Heart right ventricle (tissue), 16 donors: ENCODE data around the gene STARD5. TPM values are rescaled to one million over a fixed set of nuclear protein-coding genes. Genes with fewer than 3 reads are reported as not detected.

ENCODE experiments used
- ATAC-seq, 8 donors: fragments of 200-7000 bp; cut with Tn5 transposase; one replicate each; pipeline ENCODE4 v1.9.1; 2020; ENCODE audit warnings: mild to moderate bottlenecking in 8 of 8, moderate library complexity in 8 of 8, moderate number of reproducible peaks in 1 of 8
- DNase-seq, 2 donors: peaks; one replicate each; pipeline ENCODE4 v3.0.0-alpha.2; 2020
- H3K27ac ChIP-seq, 10 donors: fragments of 200-600 bp; sonication (generic) in 2 of 10; one replicate each; pipeline versions ENCODE4 v1.5.0 to v1.8.0; 2020 to 2022; ENCODE audit warnings: mild to moderate bottlenecking in 3 of 10
- H3K27me3 ChIP-seq, 7 donors: fragments of 200-600 bp; one replicate each; pipeline ENCODE4 v1.8.0; 2021 to 2022; ENCODE audit warnings: mild to moderate bottlenecking in 2 of 7
- H3K36me3 ChIP-seq, 9 donors: fragments of 200-600 bp; sonication (generic) in 1 of 9; one replicate each; pipeline versions ENCODE4 v1.5.0 to v1.8.0; 2020 to 2022; ENCODE audit warnings: mild to moderate bottlenecking in 2 of 9
- H3K4me1 ChIP-seq, 9 donors: fragments of 200-600 bp; sonication (generic) in 1 of 9; one replicate each; pipeline versions ENCODE4 v1.5.0 to v1.8.0; 2020 to 2022; ENCODE audit warnings: mild to moderate bottlenecking in 4 of 9
- H3K4me3 ChIP-seq, 10 donors: fragments of 200-600 bp; sonication (generic) in 2 of 10; one replicate each; pipeline versions ENCODE4 v1.5.0 to v1.8.0; 2020 to 2022; ENCODE audit warnings: mild to moderate bottlenecking in 7 of 10, moderate library complexity in 2 of 10
- H3K9me3 ChIP-seq, 11 donors: fragments of 200-600 bp in 10 of 11; sonication (generic) in 2 of 11; one replicate each; pipeline versions ENCODE4 v1.5.0 to v1.8.0; 2013 to 2022; ENCODE audit warnings: mild to moderate bottlenecking in 2 of 11, control low read depth in 1 of 11, moderate library complexity in 1 of 11
- WGBS, 2 donors: extraction: QIAGEN DNeasy Blood & Tissue Kit; methylation state at CpG; one replicate each; pipeline ENCODE4 v1.1.7; 2013; ENCODE audit warnings: inconsistent platforms in 1 of 2; 5-methylcytosine and 5-hydroxymethylcytosine counted together
- intact Hi-C, 10 donors: fragments of 100-400 bp; cut with DNase I; formaldehyde crosslinking; loops; one replicate each; pipeline versions ENCODE4 v1.11.1 to v1.14.2; 2022
- polyA plus RNA-seq, 2 donors: library from polyadenylated mRNA; stranded (reverse); fragments of 200-250 nt; gene quantifications; one replicate each; pipeline ENCODE4 v1.2.3, GENCODE V29; 2013
- total RNA-seq, 10 donors: library from RNA; stranded (reverse); fragmentation: NEBNext Ultra II Directional in 3 of 10; extraction: Animal tissue kit (Norgen Biotek cat#: 25700) in 3 of 10; gene quantifications; one replicate each; pipeline versions ENCODE4 v1.2.1 to v1.2.4, GENCODE V29; 2021 to 2023
- TF ChIP-seq, protein P1 (sequence below), 9 donors: fragments of 200-600 bp; sonication (generic) in 2 of 9; IDR thresholded peaks; one replicate each; pipeline versions ENCODE4 v1.5.0 to v1.8.0; 2021 to 2022; ENCODE audit warnings: antibody characterized with exemption in 9 of 9, mild to moderate bottlenecking in 5 of 9, moderate library complexity in 1 of 9
- donor health status: Arrhythmogenic right ventricular cardiomyopathy.
- donor health status: ischemic (EF 13 %, LVEDD 7.1; RV severe dilation, severe dysfunction).
- donor health status: healthy with polysubstance abuse.
- donor health status: DM: no; HTN: yes; CAD: no.
- donor health status: DM: no; HTN: no; CAD: no.
- donor health status: ischemic (EF 25% LVEDD 6.9; RV normal size, moderate dysfunction).
- donor health status: ischemic (EF 25% LVEDD 5.7; RV mildly dilated, moderate dysfunction).
- donor health status: healthy.
- donor health status: DM: yes; HTN: yes; CAD: no.
- donor health status: Ischemic cardiomyopathy.
- donor health status: ischemic (EF 35%, LVEDD 5.7; RV mildly dilated, moderate dysfunction).
- donor health status: nonischemic (EF 11% LVEDD 7.7; RV severe dilation, severe dysfunction).
- donor health status: DM: yes; HTN: yes; CAD: no.
- donor health status: PGD.
- donor health status: ischemic (EF 29% LVEDD 5.4; RV normal size, mild dysfunction).
- donor health status: nonischemic (EF 23%, LVEDD 6.1; RV moderate dilation, normal function).

Gene STARD5
- total and polyA plus RNA-seq, 12 donors, result 0.70 to 4.7 (median 1.3) TPM

DNA sequence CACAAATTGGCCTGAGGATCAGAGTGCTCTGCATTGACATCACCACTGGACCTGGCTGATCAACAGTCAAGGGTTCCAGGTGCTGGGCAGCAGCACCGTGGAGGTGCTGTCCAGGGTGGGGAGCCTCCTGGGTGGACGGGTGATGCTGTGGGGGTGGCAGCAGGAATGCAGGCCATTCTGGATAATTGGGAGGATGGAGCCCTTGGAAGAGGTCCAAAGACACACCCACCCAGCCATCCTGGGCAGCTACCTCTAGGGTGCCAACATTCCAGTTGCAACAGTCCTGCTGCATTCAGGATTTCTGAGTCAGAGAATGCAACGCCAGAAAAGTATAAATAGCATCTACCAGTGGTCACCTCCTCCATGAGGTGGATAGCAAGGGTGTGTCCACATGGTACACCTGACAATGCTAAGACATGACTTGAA, 26.8 kb downstream of the STARD5 start:
- TF ChIP-seq, protein P1, sequence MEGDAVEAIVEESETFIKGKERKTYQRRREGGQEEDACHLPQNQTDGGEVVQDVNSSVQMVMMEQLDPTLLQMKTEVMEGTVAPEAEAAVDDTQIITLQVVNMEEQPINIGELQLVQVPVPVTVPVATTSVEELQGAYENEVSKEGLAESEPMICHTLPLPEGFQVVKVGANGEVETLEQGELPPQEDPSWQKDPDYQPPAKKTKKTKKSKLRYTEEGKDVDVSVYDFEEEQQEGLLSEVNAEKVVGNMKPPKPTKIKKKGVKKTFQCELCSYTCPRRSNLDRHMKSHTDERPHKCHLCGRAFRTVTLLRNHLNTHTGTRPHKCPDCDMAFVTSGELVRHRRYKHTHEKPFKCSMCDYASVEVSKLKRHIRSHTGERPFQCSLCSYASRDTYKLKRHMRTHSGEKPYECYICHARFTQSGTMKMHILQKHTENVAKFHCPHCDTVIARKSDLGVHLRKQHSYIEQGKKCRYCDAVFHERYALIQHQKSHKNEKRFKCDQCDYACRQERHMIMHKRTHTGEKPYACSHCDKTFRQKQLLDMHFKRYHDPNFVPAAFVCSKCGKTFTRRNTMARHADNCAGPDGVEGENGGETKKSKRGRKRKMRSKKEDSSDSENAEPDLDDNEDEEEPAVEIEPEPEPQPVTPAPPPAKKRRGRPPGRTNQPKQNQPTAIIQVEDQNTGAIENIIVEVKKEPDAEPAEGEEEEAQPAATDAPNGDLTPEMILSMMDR (IDR thresholded peaks at IDR 0.05), result no peak
- intact Hi-C loops, result no loop called here
- peaks cover 0 to 37% (median 0%) of the 10 kb centered on the region in 9 donors for H3K36me3 ChIP-seq
- peaks cover 6 to 95% (median 32%) of the 10 kb centered on the region in 9 donors for H3K4me1 ChIP-seq
- H3K27ac ChIP-seq, result peak overlapping the region in 7 of 10 donors; percentile 46 to 92 (median 68)
- WGBS, 2 donors, result 50 to 52% methylated on average over 3 of the region's 3 CpGs
- H3K27me3 ChIP-seq, result peaks cover 0 to 3% (median 0%) of the 10 kb centered on the region in 7 donors
- DNase-seq, result no peak
- peak in 1 of 8 donors; percentile 34 for ATAC-seq
- H3K9me3 ChIP-seq, result no peaks in the 10 kb centered on the region
- peak overlapping the region in 7 of 10 donors; percentile 9 to 67 (median 42) for H3K4me3 ChIP-seq

- peak; percentile 44 to 47 for DNase-seq
- Histone ChIP-seq H3K4me3 (peak overlapping the region in 7 of 10 donors; percentile 9 to 67 (median 42)), H3K4me1 (peaks cover 6 to 95% (median 32%) of the 10 kb centered on the region in 9 donors), H3K36me3 (peaks cover 0 to 36% (median 0%) of the 10 kb centered on the region in 9 donors), H3K27me3 (peaks cover 0 to 3% (median 0%) of the 10 kb centered on the region in 7 donors), H3K27ac (peak overlapping the region in 9 of 10 donors; percentile 39 to 92 (median 67)), H3K9me3 (no peaks in the 10 kb centered on the region)
- WGBS, 2 donors, result 50 to 62% methylated on average over 11 of the region's 11 CpGs
- TF ChIP-seq, protein P1 (IDR thresholded peaks at IDR 0.05), result no peak
- intact Hi-C loops, result no loop called here
- ATAC-seq, result peak; percentile 20 to 79 (median 71)
Measured at GRCh38 chr15:81296673-81297072, 27.3 kb downstream of the STARD5 start.

- Histone ChIP-seq H3K4me1 (peaks cover 6 to 95% (median 32%) of the 10 kb centered on the region in 9 donors), H3K27me3 (peaks cover 0 to 3% (median 0%) of the 10 kb centered on the region in 7 donors), H3K36me3 (peaks cover 0 to 35% (median 0%) of the 10 kb centered on the region in 9 donors), H3K9me3 (no peaks in the 10 kb centered on the region), H3K4me3 (peak overlapping the region in 3 of 10 donors; percentile 42 to 67 (median 49)), H3K27ac (peak overlapping the region in 9 of 10 donors; percentile 39 to 92 (median 67))
- 88 to 89% methylated on average over 2 of the region's 2 CpGs for WGBS, 2 donors
- ATAC-seq (no peak), DNase-seq (no peak)
- TF ChIP-seq, protein P1 (IDR thresholded peaks at IDR 0.05), result no peak
- intact Hi-C loops, result no loop called here
Measured at GRCh38 chr15:81296186-81296585, 27.8 kb downstream of the STARD5 start.

DNA sequence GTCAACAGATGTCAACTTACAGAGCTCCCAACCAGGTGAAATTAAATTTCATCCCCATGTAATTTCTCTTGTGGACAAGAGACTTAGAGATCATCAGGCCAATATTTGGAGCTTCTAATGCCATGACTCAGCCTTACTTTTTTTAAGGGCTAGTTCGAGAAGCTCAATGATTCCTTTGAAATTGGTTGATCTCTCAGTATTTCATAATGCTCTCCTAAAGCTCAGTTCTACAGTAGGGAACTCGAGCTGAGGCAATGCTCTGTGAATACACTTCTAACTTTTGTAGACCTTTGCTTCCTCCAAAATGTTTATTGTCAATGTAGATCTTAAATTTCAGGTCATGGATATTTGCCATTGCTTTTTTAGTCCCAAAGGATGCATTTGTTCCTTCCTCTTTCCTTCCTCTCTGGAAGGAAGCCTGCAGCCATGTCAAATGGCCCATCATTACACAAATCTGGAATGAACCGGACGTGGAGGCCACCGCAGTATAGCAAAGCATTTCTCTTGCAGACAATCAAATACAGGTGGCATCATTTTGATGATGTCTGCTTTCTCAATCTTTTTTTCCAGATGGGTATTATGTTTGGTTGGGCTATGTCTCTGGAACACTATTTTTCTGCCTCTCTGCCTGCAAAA, 28.3 kb downstream of the STARD5 start:
- H3K27ac ChIP-seq, result peak overlapping the region in 6 of 10 donors; percentile 46 to 92 (median 70)
- intact Hi-C loops, result no loop called here
- no peak for ATAC-seq
- peaks cover 0 to 3% (median 0%) of the 10 kb centered on the region in 7 donors for H3K27me3 ChIP-seq
- H3K36me3 ChIP-seq, result peaks cover 0 to 35% (median 0%) of the 10 kb centered on the region in 9 donors
- WGBS, 2 donors, result 61 to 64% methylated on average over 5 of the region's 5 CpGs
- H3K4me1 ChIP-seq, result peaks cover 6 to 89% (median 32%) of the 10 kb centered on the region in 9 donors
- H3K9me3 ChIP-seq, result no peaks in the 10 kb centered on the region
- H3K4me3 ChIP-seq, result peak overlapping the region in 1 of 10 donors; percentile 67
- TF ChIP-seq, protein P1 (IDR thresholded peaks at IDR 0.05), result no peak
- no peak for DNase-seq
